ENCODE results near the gene PRM1. TPM values are rescaled to one million over a fixed set of nuclear protein-coding genes. Genes with fewer than 3 reads are reported as not detected.
"Not testable (repeated sequence)": the region's sequence is repeated elsewhere in the genome, so short reads cannot be mapped to it uniquely, and the experiment has no call there.

The PRM1 gene
- total RNA-seq, 1 donor from 2014 or later, result not detected

- DNase-seq (ENCODE audit: low spot score), result no peak
These were observed 17.2 kb upstream of the PRM1 start for GRCh38 chr16:11298143-11298900.

- peak; percentile 60 for DNase-seq (ENCODE audit: low spot score)
These were observed 16.5 kb upstream of the PRM1 start for GRCh38 chr16:11297492-11298142.

GRCh38 chr16:11296706-11297491 lies 15.8 kb upstream of the PRM1 start:
- DNase-seq (ENCODE audit: low spot score), result no peak

- no peak for DNase-seq (ENCODE audit: low spot score)
These were observed 15.2 kb upstream of the PRM1 start for GRCh38 chr16:11296351-11296705.

- no peak for DNase-seq (ENCODE audit: low spot score)
These were observed 14.5 kb upstream of the PRM1 start for GRCh38 chr16:11295672-11296071.

GRCh38 chr16:11292076-11292748 lies 11.1 kb upstream of the PRM1 start:
- no peak for DNase-seq (ENCODE audit: low spot score)

- DNase-seq (ENCODE audit: low spot score), result no peak
These were observed 10.1 kb upstream of the PRM1 start for GRCh38 chr16:11291091-11291703.

GRCh38 chr16:11290102-11290893 lies 9.2 kb upstream of the PRM1 start:
- no peak for DNase-seq (ENCODE audit: low spot score)

GRCh38 chr16:11289696-11290095 lies 8.6 kb upstream of the PRM1 start:
- DNase-seq (ENCODE audit: low spot score), result not testable (repeated sequence)

- no peak for DNase-seq (ENCODE audit: low spot score)
These were observed 8.1 kb upstream of the PRM1 start for GRCh38 chr16:11289202-11289601.

GRCh38 chr16:11285842-11286241 lies 4.7 kb upstream of the PRM1 start:
- no peak for DNase-seq (ENCODE audit: low spot score)

GRCh38 chr16:11283820-11284248 lies 2.7 kb upstream of the PRM1 start:
- DNase-seq (ENCODE audit: low spot score), result no peak

- DNase-seq (ENCODE audit: low spot score), result no peak
These were observed 2.2 kb downstream of the PRM1 start for GRCh38 chr16:11278681-11279628.

- no peak for DNase-seq (ENCODE audit: low spot score)
These were observed 3.4 kb downstream of the PRM1 start for GRCh38 chr16:11277607-11278337.

GRCh38 chr16:11276896-11277593 lies 4.1 kb downstream of the PRM1 start:
- no peak for DNase-seq (ENCODE audit: low spot score)

GRCh38 chr16:11276143-11276895 lies 4.8 kb downstream of the PRM1 start, which contains the start of gene PRM2:
Gene PRM2 (minus strand): TSS chr16:11276480. CDS start chr16:11276370, 110 bp downstream.
- DNase-seq (ENCODE audit: low spot score), result no peak

- DNase-seq (ENCODE audit: low spot score), result no peak
These were observed 6.2 kb downstream of the PRM1 start for GRCh38 chr16:11274964-11275363.

All from mucosa of gallbladder (tissue), 1 donor.